Astrocyte of the cerebellum (primary cell): ENCODE data around the gene ABCA4.

Experiments
- DNase-seq: peaks from one replicate; pipeline ENCODE4 v3.0.0-alpha.2; 2011; ENCODE audit warnings: low read depth
- H3K4me3 ChIP-seq: 2 replicates; pipeline ENCODE4 v1.5.1; 2011; ENCODE audit warnings: mild to moderate bottlenecking, low read depth, low read length, moderate library complexity
- in situ Hi-C: cut with HindIII; loops from 2 replicates; pipeline ENCODE4 v1.10.0; 2017; ENCODE audit warnings: low sequenced_read_pairs
- TF ChIP-seq, protein P1 (sequence below): IDR thresholded peaks from 2 replicates; pipeline ENCODE4 v1.5.1; 2012; ENCODE audit warnings: low read length, low read depth, moderate library complexity, mild to moderate bottlenecking; ENCODE audit errors: missing control alignments

The ABCA4 gene

GRCh38 chr1:94095112-94095637 is 25.8 kb downstream of the ABCA4 start:
- TF ChIP-seq, protein P1, sequence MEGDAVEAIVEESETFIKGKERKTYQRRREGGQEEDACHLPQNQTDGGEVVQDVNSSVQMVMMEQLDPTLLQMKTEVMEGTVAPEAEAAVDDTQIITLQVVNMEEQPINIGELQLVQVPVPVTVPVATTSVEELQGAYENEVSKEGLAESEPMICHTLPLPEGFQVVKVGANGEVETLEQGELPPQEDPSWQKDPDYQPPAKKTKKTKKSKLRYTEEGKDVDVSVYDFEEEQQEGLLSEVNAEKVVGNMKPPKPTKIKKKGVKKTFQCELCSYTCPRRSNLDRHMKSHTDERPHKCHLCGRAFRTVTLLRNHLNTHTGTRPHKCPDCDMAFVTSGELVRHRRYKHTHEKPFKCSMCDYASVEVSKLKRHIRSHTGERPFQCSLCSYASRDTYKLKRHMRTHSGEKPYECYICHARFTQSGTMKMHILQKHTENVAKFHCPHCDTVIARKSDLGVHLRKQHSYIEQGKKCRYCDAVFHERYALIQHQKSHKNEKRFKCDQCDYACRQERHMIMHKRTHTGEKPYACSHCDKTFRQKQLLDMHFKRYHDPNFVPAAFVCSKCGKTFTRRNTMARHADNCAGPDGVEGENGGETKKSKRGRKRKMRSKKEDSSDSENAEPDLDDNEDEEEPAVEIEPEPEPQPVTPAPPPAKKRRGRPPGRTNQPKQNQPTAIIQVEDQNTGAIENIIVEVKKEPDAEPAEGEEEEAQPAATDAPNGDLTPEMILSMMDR, result peak; percentile 13
- in situ Hi-C loops, result no loop called here
- peak; percentile 100 for DNase-seq
- H3K4me3 ChIP-seq, result no peak overlapping the region

- TF ChIP-seq, protein P1, result no peak
- peak overlapping the region; percentile 14 for H3K4me3 ChIP-seq
- in situ Hi-C loops, result no loop called here
- DNase-seq, result peak; percentile 89
These were observed 26.4 kb downstream of the ABCA4 start for GRCh38 chr1:94094469-94095111.

DNA sequence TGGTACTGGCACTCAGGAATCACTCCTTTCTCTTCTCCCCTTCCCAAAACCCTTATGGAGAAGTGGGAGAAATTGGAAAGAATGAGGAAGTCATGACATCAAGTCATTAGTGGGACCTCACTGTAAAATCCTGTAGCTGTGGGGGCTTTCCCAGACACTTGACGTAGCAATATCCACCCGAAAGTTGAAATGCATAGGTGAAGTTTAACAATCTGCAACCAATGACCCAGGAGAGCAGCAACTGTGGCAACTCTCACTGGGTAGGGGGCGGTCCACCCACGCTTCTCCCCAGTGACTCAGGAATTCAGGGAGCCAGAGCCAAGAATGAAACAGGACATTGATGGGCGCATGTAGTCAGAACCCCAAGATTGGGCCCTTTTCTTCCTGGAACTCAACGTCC is 27.0 kb downstream of the ABCA4 start:
- TF ChIP-seq, protein P1, result no peak
- in situ Hi-C loops, result no loop called here
- peak overlapping the region; percentile 14 for H3K4me3 ChIP-seq
- peak; percentile 39 for DNase-seq

DNA sequence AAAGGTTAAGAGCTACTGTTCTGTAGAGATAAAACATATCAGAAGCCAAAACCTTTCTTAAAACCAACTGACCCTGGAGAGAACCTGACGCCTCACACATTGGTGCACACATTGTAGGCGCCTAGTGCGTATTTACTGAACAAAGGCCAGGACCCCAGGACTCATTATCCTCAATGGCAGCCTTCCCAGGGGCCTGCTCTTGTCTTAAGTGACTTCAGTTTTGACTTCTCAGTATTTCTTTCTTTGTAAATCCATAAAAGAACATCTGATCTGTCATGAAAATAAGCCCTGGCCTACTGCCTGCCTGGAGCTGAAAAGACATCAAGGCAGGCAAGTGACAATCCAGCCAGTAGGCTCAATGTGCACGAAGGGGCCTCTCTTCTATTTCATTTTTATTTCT is 27.6 kb downstream of the ABCA4 start:
- TF ChIP-seq, protein P1, result no peak
- DNase-seq, result no peak
- in situ Hi-C loops, result no loop called here

GRCh38 chr1:94092210-94092613 is 28.7 kb downstream of the ABCA4 start:
- TF ChIP-seq, protein P1, result no peak
- peak; percentile 71 for DNase-seq
- in situ Hi-C loops, result no loop called here
- H3K4me3 ChIP-seq, result no peak overlapping the region

More for the DNA sequence above, 27.6 kb downstream of the ABCA4 start:
- no peak overlapping the region for H3K4me3 ChIP-seq

DNA sequence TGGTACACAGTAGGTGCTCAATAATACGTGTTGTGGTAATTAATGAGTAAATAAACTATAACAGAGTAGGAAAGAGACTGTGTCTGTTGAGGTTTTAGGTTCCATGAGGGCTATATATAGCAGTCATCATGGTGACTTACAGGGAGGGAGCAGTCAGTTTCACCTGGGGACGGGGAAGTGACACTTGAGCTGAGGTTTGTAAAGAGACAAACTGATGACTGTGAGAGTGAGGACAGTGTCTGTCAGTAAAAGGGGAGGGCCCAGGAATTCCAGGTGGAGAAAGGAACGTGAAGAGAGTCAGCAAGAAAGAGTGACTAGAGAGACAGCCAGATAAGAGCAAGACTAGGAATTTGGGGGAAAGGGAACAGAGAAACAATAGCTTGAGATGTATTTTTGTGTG is 30.2 kb downstream of the ABCA4 start:
- in situ Hi-C loops, result no loop called here
- no peak for DNase-seq
- TF ChIP-seq, protein P1, result no peak

More for the DNA sequence above, 30.2 kb downstream of the ABCA4 start:
- no peak overlapping the region for H3K4me3 ChIP-seq
